Breast epithelium (tissue), 3 donors: ENCODE measurements around the gene PLOD3.

Source experiments
- CTCF ChIP-seq, 3 donors: fragments of 450-650 bp; IDR thresholded peaks; one replicate each; pipeline ENCODE4 v1.5.1; 2016 to 2017; ENCODE audit warnings: antibody characterized with exemption in 3 of 3, mild to moderate bottlenecking in 3 of 3, moderate library complexity in 3 of 3
- POLR2A ChIP-seq: fragments of 450-650 bp; IDR thresholded peaks from one replicate; pipeline ENCODE4 v1.6.1; 2016; ENCODE audit warnings: antibody characterized with exemption, mild to moderate bottlenecking, moderate library complexity
- POLR2AphosphoS5 ChIP-seq, 3 donors: sonication (generic); formaldehyde crosslinking; IDR thresholded peaks; one replicate each; pipeline ENCODE4 v1.6.1; 2017; ENCODE audit warnings: antibody characterized with exemption in 3 of 3

GRCh38 chr7:101202603-101202918 lies 14.8 kb downstream of the PLOD3 start:
- TF ChIP-seq POLR2AphosphoS5 (IDR thresholded peaks at IDR 0.05) = no peak
- no peak for TF ChIP-seq CTCF (IDR thresholded peaks at IDR 0.05)
- TF ChIP-seq POLR2A = no peak
